Ovary (tissue), 3 donors: ENCODE data around the gene SOCS3.

Source experiments
- CTCF ChIP-seq, 3 donors: fragments of 450-650 bp in 2 of 3; fragments of 200-600 bp in 1 of 3; IDR thresholded peaks; one replicate each; pipeline versions ENCODE4 v1.5.1 to v1.8.0; 2016 to 2022; ENCODE audit warnings: antibody characterized with exemption in 3 of 3, mild to moderate bottlenecking in 1 of 3
- EP300 ChIP-seq: sonication (generic); formaldehyde crosslinking; IDR thresholded peaks from one replicate; pipeline ENCODE4 v1.6.1; 2017; ENCODE audit warnings: antibody characterized with exemption
- POLR2A ChIP-seq: fragments of 450-650 bp; IDR thresholded peaks from one replicate; pipeline ENCODE4 v1.6.1; 2017; ENCODE audit warnings: antibody characterized with exemption, mild to moderate bottlenecking, moderate library complexity
- donor health status: DM: no; HTN: no; CAD: no.

GRCh38 chr17:78318407-78318806 lies 41.5 kb downstream of the SOCS3 start:
- TF ChIP-seq POLR2A: no peak
- TF ChIP-seq CTCF (IDR thresholded peaks at IDR 0.05): no peak
- TF ChIP-seq EP300: no peak
